Measurements from ENCODE around the gene INHBA. TPM values are rescaled to one million over a fixed set of nuclear protein-coding genes. Genes with fewer than 3 reads are reported as not detected.

The INHBA gene
- total RNA-seq, 1 experiment from 2014 or later = 0.28 TPM

DNA sequence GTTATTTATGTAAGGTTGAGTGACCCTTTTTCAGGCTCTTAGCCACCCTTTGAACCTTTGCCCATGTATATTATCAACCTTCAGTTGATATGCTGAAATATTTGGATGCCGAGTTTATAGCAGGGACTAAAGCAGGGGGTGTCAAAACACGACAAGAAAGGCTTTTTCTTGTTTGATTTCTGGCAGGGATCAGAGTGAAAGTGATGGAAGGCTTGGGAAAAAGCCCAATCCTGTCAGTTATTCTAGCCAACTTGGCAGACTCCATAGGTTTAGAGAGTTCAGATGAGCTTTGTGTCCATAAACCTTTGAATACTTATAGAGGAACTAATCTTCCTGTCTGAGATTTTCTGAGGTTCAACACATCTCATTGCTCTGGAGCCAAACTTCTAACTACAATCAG lies 47.5 kb downstream of the INHBA start:
- DNase-seq (ENCODE audit: low read depth, low spot score) (no peak), ATAC-seq (no peak)
- no TSS peak for BruUV-seq (replicated peaks)
- in situ Hi-C loops (cut with HindIII; ENCODE audit: low pct_unique_long_range_greater_than_20kb, low sequenced_read_pairs) = no loop called here
- ChIA-PET POLR2A (no interaction called here), CTCF (no interaction called here)
- Histone ChIP-seq H3K36me3 (ENCODE audit: control insufficient read depth, insufficient read depth, low read length) (no peaks in the 10 kb centered on the region), H3K4me3 (ENCODE audit: low read depth in 2 of 2, low read length in 2 of 2) (no peak overlapping the region), H3K9me3 (ENCODE audit: control insufficient read depth, insufficient read depth, low read depth, low read length) (no peaks in the 10 kb centered on the region), H3K4me1 (ENCODE audit: control insufficient read depth, insufficient read depth, low read length) (no peaks in the 10 kb centered on the region), H3K27ac (ENCODE audit: low read length) (no peak overlapping the region), H3K27me3 (ENCODE audit: control insufficient read depth, insufficient read depth, low read length) (no peaks in the 10 kb centered on the region)
- intact Hi-C loops (cut with micrococcal nuclease; ENCODE audit: unreplicated experiment) = no loop called here
- TF ChIP-seq, protein P1, sequence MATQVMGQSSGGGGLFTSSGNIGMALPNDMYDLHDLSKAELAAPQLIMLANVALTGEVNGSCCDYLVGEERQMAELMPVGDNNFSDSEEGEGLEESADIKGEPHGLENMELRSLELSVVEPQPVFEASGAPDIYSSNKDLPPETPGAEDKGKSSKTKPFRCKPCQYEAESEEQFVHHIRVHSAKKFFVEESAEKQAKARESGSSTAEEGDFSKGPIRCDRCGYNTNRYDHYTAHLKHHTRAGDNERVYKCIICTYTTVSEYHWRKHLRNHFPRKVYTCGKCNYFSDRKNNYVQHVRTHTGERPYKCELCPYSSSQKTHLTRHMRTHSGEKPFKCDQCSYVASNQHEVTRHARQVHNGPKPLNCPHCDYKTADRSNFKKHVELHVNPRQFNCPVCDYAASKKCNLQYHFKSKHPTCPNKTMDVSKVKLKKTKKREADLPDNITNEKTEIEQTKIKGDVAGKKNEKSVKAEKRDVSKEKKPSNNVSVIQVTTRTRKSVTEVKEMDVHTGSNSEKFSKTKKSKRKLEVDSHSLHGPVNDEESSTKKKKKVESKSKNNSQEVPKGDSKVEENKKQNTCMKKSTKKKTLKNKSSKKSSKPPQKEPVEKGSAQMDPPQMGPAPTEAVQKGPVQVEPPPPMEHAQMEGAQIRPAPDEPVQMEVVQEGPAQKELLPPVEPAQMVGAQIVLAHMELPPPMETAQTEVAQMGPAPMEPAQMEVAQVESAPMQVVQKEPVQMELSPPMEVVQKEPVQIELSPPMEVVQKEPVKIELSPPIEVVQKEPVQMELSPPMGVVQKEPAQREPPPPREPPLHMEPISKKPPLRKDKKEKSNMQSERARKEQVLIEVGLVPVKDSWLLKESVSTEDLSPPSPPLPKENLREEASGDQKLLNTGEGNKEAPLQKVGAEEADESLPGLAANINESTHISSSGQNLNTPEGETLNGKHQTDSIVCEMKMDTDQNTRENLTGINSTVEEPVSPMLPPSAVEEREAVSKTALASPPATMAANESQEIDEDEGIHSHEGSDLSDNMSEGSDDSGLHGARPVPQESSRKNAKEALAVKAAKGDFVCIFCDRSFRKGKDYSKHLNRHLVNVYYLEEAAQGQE (IDR thresholded peaks at IDR 0.05; ENCODE audit: insufficient read depth in 1 of 2, low read depth in 2 of 2, low read length in 1 of 2) = no peak
- TF ChIP-seq, protein P2, sequence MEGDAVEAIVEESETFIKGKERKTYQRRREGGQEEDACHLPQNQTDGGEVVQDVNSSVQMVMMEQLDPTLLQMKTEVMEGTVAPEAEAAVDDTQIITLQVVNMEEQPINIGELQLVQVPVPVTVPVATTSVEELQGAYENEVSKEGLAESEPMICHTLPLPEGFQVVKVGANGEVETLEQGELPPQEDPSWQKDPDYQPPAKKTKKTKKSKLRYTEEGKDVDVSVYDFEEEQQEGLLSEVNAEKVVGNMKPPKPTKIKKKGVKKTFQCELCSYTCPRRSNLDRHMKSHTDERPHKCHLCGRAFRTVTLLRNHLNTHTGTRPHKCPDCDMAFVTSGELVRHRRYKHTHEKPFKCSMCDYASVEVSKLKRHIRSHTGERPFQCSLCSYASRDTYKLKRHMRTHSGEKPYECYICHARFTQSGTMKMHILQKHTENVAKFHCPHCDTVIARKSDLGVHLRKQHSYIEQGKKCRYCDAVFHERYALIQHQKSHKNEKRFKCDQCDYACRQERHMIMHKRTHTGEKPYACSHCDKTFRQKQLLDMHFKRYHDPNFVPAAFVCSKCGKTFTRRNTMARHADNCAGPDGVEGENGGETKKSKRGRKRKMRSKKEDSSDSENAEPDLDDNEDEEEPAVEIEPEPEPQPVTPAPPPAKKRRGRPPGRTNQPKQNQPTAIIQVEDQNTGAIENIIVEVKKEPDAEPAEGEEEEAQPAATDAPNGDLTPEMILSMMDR (IDR thresholded peaks at IDR 0.05) = no peak
- TF ChIP-seq TCF7L2 (IDR thresholded peaks at IDR 0.05; ENCODE audit: low read depth, low read length) (no peak), SIN3A (IDR thresholded peaks at IDR 0.05; ENCODE audit: borderline replicate concordance, insufficient read depth, low read depth, low read length) (no peak), POLR2AphosphoS5 (IDR thresholded peaks at IDR 0.05; ENCODE audit: low read depth, low read length) (no peak)

DNA sequence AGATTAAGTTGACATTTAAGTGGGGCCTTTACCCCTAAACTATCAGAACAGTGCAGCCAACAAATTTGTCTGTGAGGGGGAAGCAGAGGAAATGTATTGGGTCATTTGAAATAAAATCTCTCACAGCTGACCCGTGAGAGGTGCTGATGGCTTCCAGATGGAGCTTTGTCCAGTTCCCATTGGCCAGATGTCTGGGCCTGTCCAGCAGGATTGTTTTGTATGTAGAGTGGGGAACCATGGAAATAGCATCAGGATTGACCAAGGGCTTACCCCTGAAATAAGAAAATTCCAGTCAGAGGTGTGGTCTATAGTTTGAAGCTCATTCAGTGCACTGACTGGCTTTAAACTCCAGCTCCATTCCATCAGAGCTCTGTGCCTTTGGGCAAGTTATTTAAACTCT lies 50.6 kb downstream of the INHBA start:
- Histone ChIP-seq H3K27ac (ENCODE audit: low read length) (no peak overlapping the region), H3K9me3 (ENCODE audit: control insufficient read depth, insufficient read depth, low read depth, low read length) (no peaks in the 10 kb centered on the region), H3K27me3 (ENCODE audit: control insufficient read depth, insufficient read depth, low read length) (no peaks in the 10 kb centered on the region), H3K4me3 (ENCODE audit: low read depth in 2 of 2, low read length in 2 of 2) (no peak overlapping the region), H3K4me1 (ENCODE audit: control insufficient read depth, insufficient read depth, low read length) (no peaks in the 10 kb centered on the region), H3K36me3 (ENCODE audit: control insufficient read depth, insufficient read depth, low read length) (no peaks in the 10 kb centered on the region)
- in situ Hi-C loops (cut with HindIII; ENCODE audit: low pct_unique_long_range_greater_than_20kb, low sequenced_read_pairs) (no loop called here), intact Hi-C loops (cut with micrococcal nuclease; ENCODE audit: unreplicated experiment) (no loop called here)
- BruUV-seq (replicated peaks) = no TSS peak
- ChIA-PET POLR2A (no interaction called here), CTCF (no interaction called here)
- TF ChIP-seq POLR2AphosphoS5 (IDR thresholded peaks at IDR 0.05; ENCODE audit: low read depth, low read length) = no peak
- TF ChIP-seq TCF7L2 (IDR thresholded peaks at IDR 0.05; ENCODE audit: low read depth, low read length) = no peak
- TF ChIP-seq, protein P1 (IDR thresholded peaks at IDR 0.05; ENCODE audit: insufficient read depth in 1 of 2, low read depth in 2 of 2, low read length in 1 of 2) = no peak
- no peak for TF ChIP-seq SIN3A (IDR thresholded peaks at IDR 0.05; ENCODE audit: borderline replicate concordance, insufficient read depth, low read depth, low read length)
- TF ChIP-seq, protein P2 (IDR thresholded peaks at IDR 0.05) = no peak
- DNase-seq (ENCODE audit: low read depth, low spot score) (no peak), ATAC-seq (no peak)

Measured in Panc1 (cell line).